HEK293 (cell line): Measurements from ENCODE around the gene ARHGAP15.

Source experiments
- CTCF ChIA-PET: fragments of 350-600 bp; formaldehyde crosslinking; extraction: SDS; loops from one replicate; lab custom pipeline; 2021; ENCODE audit warnings: antibody characterized with exemption; lab: Yijun Ruan, JAX
- POLR2A ChIA-PET: fragments of 300-600 bp; formaldehyde crosslinking; extraction: SDS; loops from one replicate; lab custom pipeline; 2020; ENCODE audit warnings: antibody characterized with exemption, inconsistent platforms; lab: Yijun Ruan, JAX
- H3K27ac ChIP-seq: fragments of 200-500 bp; sonication (Bioruptor generic); 2 replicates; pipeline ENCODE4 v1.5.1; 2014; ENCODE audit warnings: low read depth, low read length, control low read depth, inconsistent platforms; ENCODE audit errors: extremely low read depth
- H3K36me3 ChIP-seq, 2 experiments: fragments of 200-500 bp in 1 of 2; sonication (Bioruptor generic) in 1 of 2; 1 replicate in 1 of 2; 2 replicates in 1 of 2; pipeline ENCODE4 v1.5.1; 2014 to 2017; ENCODE audit warnings: inconsistent platforms in 2 of 2, low read length in 2 of 2; ENCODE audit not compliant: control insufficient read depth in 2 of 2, insufficient read depth in 1 of 2
- H3K4me1 ChIP-seq: fragments of 200-500 bp; sonication (Bioruptor generic); 2 replicates; pipeline ENCODE4 v1.5.1; 2014; ENCODE audit warnings: mild to moderate bottlenecking, low read length, inconsistent platforms; ENCODE audit not compliant: control insufficient read depth, insufficient read depth
- H3K4me3 ChIP-seq: 2 replicates; pipeline ENCODE4 v1.5.1; 2011; ENCODE audit warnings: low read depth, mild to moderate bottlenecking, control low read depth, low read length, moderate library complexity
- H3K9me3 ChIP-seq: fragments of 200-500 bp; sonication (Bioruptor generic); 2 replicates; pipeline ENCODE4 v1.5.1; 2014; ENCODE audit warnings: low read depth, low read length, inconsistent platforms; ENCODE audit not compliant: control insufficient read depth, insufficient read depth
- YY1 ChIP-seq: fragments of 450-650 bp; formaldehyde crosslinking; IDR thresholded peaks from 2 replicates; pipeline ENCODE4 v1.5.1; 2018; ENCODE audit warnings: missing biosample characterization, missing genetic modification characterization
- ZBTB48 ChIP-seq: fragments of 450-650 bp; formaldehyde crosslinking; IDR thresholded peaks from 2 replicates; pipeline ENCODE4 v1.5.1; 2016; ENCODE audit warnings: missing biosample characterization, missing genetic modification characterization
- ZNF2 ChIP-seq: fragments of 450-650 bp; formaldehyde crosslinking; IDR thresholded peaks from 2 replicates; pipeline ENCODE4 v1.5.1; 2016; ENCODE audit warnings: missing biosample characterization, missing genetic modification characterization
- ZNF341 ChIP-seq: fragments of 450-650 bp; formaldehyde crosslinking; IDR thresholded peaks from 2 replicates; pipeline ENCODE4; 2016; ENCODE audit warnings: low read depth, missing biosample characterization, missing genetic modification characterization
- ZNF37A ChIP-seq: fragments of 450-650 bp; IDR thresholded peaks from 2 replicates; pipeline ENCODE4 v1.5.1; 2018; ENCODE audit warnings: missing biosample characterization, missing genetic modification characterization
- ZNF645 ChIP-seq: fragments of 450-650 bp; formaldehyde crosslinking; IDR thresholded peaks from 2 replicates; pipeline ENCODE4; 2016; ENCODE audit warnings: missing biosample characterization, missing genetic modification characterization
- ZNF701 ChIP-seq: fragments of 450-650 bp; formaldehyde crosslinking; IDR thresholded peaks from 2 replicates; pipeline ENCODE4 v1.5.1; 2016; ENCODE audit warnings: missing biosample characterization, missing genetic modification characterization
- ZNF747 ChIP-seq: fragments of 450-650 bp; formaldehyde crosslinking; IDR thresholded peaks from 2 replicates; pipeline ENCODE4 v1.5.1; 2016; ENCODE audit warnings: missing biosample characterization, missing genetic modification characterization
- ZNF776 ChIP-seq: fragments of 450-650 bp; formaldehyde crosslinking; IDR thresholded peaks from 2 replicates; pipeline ENCODE4 v1.5.0; 2017; ENCODE audit warnings: missing biosample characterization, missing genetic modification characterization, borderline replicate concordance
- ZNF837 ChIP-seq: fragments of 450-650 bp; formaldehyde crosslinking; IDR thresholded peaks from 2 replicates; pipeline ENCODE4 v1.5.1; 2016; ENCODE audit warnings: missing biosample characterization, missing genetic modification characterization
- ZSCAN23 ChIP-seq: fragments of 450-650 bp; formaldehyde crosslinking; IDR thresholded peaks from 2 replicates; pipeline ENCODE4 v1.5.1; 2016; ENCODE audit warnings: missing biosample characterization, missing genetic modification characterization
- ZSCAN5A ChIP-seq: fragments of 450-650 bp; formaldehyde crosslinking; IDR thresholded peaks from 2 replicates; pipeline ENCODE4 v1.5.1; 2016; ENCODE audit warnings: missing biosample characterization, missing genetic modification characterization
- TF ChIP-seq, protein P1 (sequence below): fragments of 450-650 bp; formaldehyde crosslinking; IDR thresholded peaks from 2 replicates; pipeline ENCODE4 v1.5.1; 2016; ENCODE audit warnings: missing biosample characterization, missing genetic modification characterization
- TF ChIP-seq, protein P2 (sequence below): fragments of 450-650 bp; formaldehyde crosslinking; IDR thresholded peaks from 2 replicates; pipeline ENCODE4 v1.5.1; 2016; ENCODE audit warnings: missing biosample characterization, missing genetic modification characterization
- TF ChIP-seq, protein P3 (sequence below): fragments of 450-650 bp; formaldehyde crosslinking; optimal IDR thresholded peaks from 2 replicates; pipeline ENCODE3; 2016; ENCODE audit warnings: missing biosample characterization, mild to moderate bottlenecking, missing genetic modification characterization
- TF ChIP-seq, protein P4 (sequence below): fragments of 450-650 bp; formaldehyde crosslinking; IDR thresholded peaks from 2 replicates; pipeline ENCODE4 v1.5.1; 2016; ENCODE audit warnings: missing biosample characterization, missing genetic modification characterization

The ARHGAP15 gene

GRCh38 chr2:143603846-143604565 is 474.8 kb downstream of the ARHGAP15 start:
- TF ChIP-seq, protein P1, sequence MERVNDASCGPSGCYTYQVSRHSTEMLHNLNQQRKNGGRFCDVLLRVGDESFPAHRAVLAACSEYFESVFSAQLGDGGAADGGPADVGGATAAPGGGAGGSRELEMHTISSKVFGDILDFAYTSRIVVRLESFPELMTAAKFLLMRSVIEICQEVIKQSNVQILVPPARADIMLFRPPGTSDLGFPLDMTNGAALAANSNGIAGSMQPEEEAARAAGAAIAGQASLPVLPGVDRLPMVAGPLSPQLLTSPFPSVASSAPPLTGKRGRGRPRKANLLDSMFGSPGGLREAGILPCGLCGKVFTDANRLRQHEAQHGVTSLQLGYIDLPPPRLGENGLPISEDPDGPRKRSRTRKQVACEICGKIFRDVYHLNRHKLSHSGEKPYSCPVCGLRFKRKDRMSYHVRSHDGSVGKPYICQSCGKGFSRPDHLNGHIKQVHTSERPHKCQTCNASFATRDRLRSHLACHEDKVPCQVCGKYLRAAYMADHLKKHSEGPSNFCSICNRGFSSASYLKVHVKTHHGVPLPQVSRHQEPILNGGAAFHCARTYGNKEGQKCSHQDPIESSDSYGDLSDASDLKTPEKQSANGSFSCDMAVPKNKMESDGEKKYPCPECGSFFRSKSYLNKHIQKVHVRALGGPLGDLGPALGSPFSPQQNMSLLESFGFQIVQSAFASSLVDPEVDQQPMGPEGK (tag by site-specific recombination), result no peak
- TF ChIP-seq ZNF645 (tag by site-specific recombination) (no peak), ZSCAN5A (tag by site-specific recombination) (no peak), ZSCAN23 (tag by site-specific recombination) (no peak), ZNF747 (tag by site-specific recombination) (no peak), ZNF776 (tag by site-specific recombination) (no peak), YY1 (tag by site-specific recombination) (no peak), ZNF701 (tag by site-specific recombination) (no peak), ZNF341 (tag by site-specific recombination) (no peak), ZNF837 (tag by site-specific recombination) (no peak), ZNF37A (tag by site-specific recombination) (no peak), ZBTB48 (tag by site-specific recombination) (no peak), ZNF2 (tag by site-specific recombination) (no peak)
- TF ChIP-seq, protein P2, sequence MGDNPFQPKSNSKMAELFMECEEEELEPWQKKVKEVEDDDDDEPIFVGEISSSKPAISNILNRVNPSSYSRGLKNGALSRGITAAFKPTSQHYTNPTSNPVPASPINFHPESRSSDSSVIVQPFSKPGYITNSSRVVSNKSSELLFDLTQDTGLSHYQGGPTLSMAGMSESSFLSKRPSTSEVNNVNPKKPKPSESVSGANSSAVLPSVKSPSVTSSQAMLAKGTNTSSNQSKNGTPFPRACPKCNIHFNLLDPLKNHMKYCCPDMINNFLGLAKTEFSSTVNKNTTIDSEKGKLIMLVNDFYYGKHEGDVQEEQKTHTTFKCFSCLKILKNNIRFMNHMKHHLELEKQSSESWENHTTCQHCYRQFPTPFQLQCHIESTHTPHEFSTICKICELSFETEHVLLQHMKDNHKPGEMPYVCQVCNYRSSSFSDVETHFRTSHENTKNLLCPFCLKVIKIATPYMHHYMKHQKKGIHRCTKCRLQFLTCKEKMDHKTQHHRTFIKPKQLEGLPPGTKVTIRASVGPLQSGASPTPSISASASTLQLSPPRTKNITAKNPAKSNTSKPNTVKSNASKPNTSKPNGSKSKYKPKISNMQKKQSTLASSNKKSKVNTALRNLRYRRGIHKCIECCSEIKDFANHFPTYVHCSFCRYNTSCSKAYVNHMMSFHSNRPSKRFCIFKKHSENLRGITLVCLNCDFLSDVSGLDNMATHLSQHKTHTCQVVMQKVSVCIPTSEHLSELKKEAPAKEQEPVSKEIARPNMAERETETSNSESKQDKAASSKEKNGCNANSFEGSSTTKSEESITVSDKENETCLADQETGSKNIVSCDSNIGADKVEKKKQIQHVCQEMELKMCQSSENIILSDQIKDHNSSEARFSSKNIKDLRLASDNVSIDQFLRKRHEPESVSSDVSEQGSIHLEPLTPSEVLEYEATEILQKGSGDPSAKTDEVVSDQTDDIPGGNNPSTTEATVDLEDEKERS, result no peak
- TF ChIP-seq, protein P3, sequence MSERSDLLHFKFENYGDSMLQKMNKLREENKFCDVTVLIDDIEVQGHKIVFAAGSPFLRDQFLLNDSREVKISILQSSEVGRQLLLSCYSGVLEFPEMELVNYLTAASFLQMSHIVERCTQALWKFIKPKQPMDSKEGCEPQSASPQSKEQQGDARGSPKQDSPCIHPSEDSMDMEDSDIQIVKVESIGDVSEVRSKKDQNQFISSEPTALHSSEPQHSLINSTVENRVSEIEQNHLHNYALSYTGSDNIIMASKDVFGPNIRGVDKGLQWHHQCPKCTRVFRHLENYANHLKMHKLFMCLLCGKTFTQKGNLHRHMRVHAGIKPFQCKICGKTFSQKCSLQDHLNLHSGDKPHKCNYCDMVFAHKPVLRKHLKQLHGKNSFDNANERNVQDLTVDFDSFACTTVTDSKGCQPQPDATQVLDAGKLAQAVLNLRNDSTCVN (tag by site-specific recombination), result no peak
- TF ChIP-seq, protein P4, sequence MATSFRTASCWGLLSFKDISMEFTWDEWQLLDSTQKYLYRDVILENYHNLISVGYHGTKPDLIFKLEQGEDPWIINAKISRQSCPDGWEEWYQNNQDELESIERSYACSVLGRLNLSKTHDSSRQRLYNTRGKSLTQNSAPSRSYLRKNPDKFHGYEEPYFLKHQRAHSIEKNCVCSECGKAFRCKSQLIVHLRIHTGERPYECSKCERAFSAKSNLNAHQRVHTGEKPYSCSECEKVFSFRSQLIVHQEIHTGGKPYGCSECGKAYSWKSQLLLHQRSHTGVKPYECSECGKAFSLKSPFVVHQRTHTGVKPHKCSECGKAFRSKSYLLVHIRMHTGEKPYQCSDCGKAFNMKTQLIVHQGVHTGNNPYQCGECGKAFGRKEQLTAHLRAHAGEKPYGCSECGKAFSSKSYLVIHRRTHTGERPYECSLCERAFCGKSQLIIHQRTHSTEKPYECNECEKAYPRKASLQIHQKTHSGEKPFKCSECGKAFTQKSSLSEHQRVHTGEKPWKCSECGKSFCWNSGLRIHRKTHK (tag by site-specific recombination), result no peak
- ChIA-PET POLR2A (no interaction called here), CTCF (interaction anchor here (0.6 to 0.7 kb wide), 2 partner anchors 87 to 651 kb away, joined by 3 read pairs; no protein-coding TSS in a partner anchor)
- Histone ChIP-seq H3K4me1 (no peaks in the 10 kb centered on the region; the same call in 1 of the 2 replicates), H3K36me3 (no peaks in the 10 kb centered on the region), H3K9me3 (no peaks in the 10 kb centered on the region), H3K4me3 (no peak overlapping the region), H3K27ac (no peak overlapping the region)
